Lower leg skin (tissue), 4 donors: ENCODE results near the gene ASB2. TPM values are rescaled to one million over a fixed set of nuclear protein-coding genes. Genes with fewer than 3 reads are reported as not detected.

Experiments used
- DNase-seq, 2 donors: peaks; one replicate each; pipeline ENCODE4 v3.0.0-alpha.2; 2019; ENCODE audit warnings: low spot score in 2 of 2
- H3K4me3 ChIP-seq: fragments of 200-600 bp; sonication (generic); 2 replicates; pipeline ENCODE4 v1.5.1; 2017; ENCODE audit warnings: mild to moderate bottlenecking, low read depth; ENCODE audit not compliant: poor library complexity, severe bottlenecking
- CTCF ChIP-seq, 3 donors: fragments of 450-650 bp; IDR thresholded peaks; one replicate each; pipeline ENCODE4 v1.5.1; 2016; ENCODE audit warnings: antibody characterized with exemption in 3 of 3, mild to moderate bottlenecking in 3 of 3, moderate library complexity in 2 of 3
- POLR2A ChIP-seq, 2 donors: fragments of 450-650 bp; IDR thresholded peaks; one replicate each; pipeline ENCODE4 v1.6.1; 2016 to 2017; ENCODE audit warnings: antibody characterized with exemption in 2 of 2, mild to moderate bottlenecking in 1 of 2, moderate library complexity in 1 of 2
- WGBS, 2 donors: methylation state at CpG; one replicate each; pipeline ENCODE4 v1.1.5; 2018; 5-methylcytosine and 5-hydroxymethylcytosine counted together
- intact Hi-C: fragments of 100-400 bp; cut with DNase I; formaldehyde crosslinking; loops from one replicate; pipeline ENCODE4 v1.15.0; 2023; ENCODE audit warnings: low total_unique reads
- total RNA-seq, 4 donors: library from RNA; depleted of rRNA; stranded (reverse); fragments of >200 nt; gene quantifications; one replicate each; pipeline ENCODE4 v1.1.0, GENCODE V29; 2016

Gene ASB2
- total RNA-seq, 4 donors from 2014 or later, result 0.46 to 5.4 (median 1.8) TPM

- TF ChIP-seq POLR2A (IDR thresholded peaks at IDR 0.05), result no peak
- TF ChIP-seq CTCF (IDR thresholded peaks at IDR 0.05), result no peak
- 89 to 90% methylated on average over 24 to 25 of the region's 26 CpGs for WGBS, 2 donors
- no peak overlapping the region for H3K4me3 ChIP-seq
- DNase-seq, result no peak
- intact Hi-C loops, result no loop called here
Measured at GRCh38 chr14:93928184-93929047, 48.0 kb downstream of the ASB2 start.

GRCh38 chr14:93927800-93928145 lies 48.6 kb downstream of the ASB2 start:
- H3K4me3 ChIP-seq, result no peak overlapping the region
- WGBS, 2 donors, result 55 to 70% methylated on average over 4 to 6 of the region's 6 CpGs
- no peak for DNase-seq
- intact Hi-C loops, result no loop called here
- TF ChIP-seq POLR2A (IDR thresholded peaks at IDR 0.05), result no peak

- intact Hi-C loops, result no loop called here
- 61 to 62% methylated on average over 31 to 37 of the region's 38 CpGs for WGBS, 2 donors
- no peak for DNase-seq
- TF ChIP-seq CTCF (IDR thresholded peaks at IDR 0.05), result no peak
- no peak for TF ChIP-seq POLR2A (IDR thresholded peaks at IDR 0.05)
- no peak within 1 kb of the TSS for H3K4me3 ChIP-seq
Measured at GRCh38 chr14:93926873-93927799, 49.2 kb downstream of the ASB2 start, which contains the start of gene FAM181A. FAM181A (plus strand) TSS chr14:93927344; CDS start chr14:93928286, 942 bp downstream.

- DNase-seq, result no peak
- no peak overlapping the region for H3K4me3 ChIP-seq
- WGBS, 2 donors, result 69 to 76% methylated on average over 21 of the region's 21 CpGs
Measured at GRCh38 chr14:93926245-93926872, 50.0 kb downstream of the ASB2 start.

GRCh38 chr14:93925374-93925895 lies 50.9 kb downstream of the ASB2 start:
- TF ChIP-seq CTCF (IDR thresholded peaks at IDR 0.05), result no peak
- no peak for DNase-seq
- 83 to 87% methylated on average over 13 of the region's 13 CpGs for WGBS, 2 donors
- no peak overlapping the region for H3K4me3 ChIP-seq
- intact Hi-C loops, result no loop called here

More at GRCh38 chr14:93926245-93926872, 50.0 kb downstream of the ASB2 start:
- TF ChIP-seq POLR2A (IDR thresholded peaks at IDR 0.05), result no peak
- TF ChIP-seq CTCF (IDR thresholded peaks at IDR 0.05), result no peak
- intact Hi-C loops, result no loop called here
